GM18868 (cell line): Measurements from ENCODE around the gene NR0B2.
A peak's percentile ranks its signal among the peaks of the same experiment; 100 is the strongest.
"Not testable (repeated sequence)": the region's sequence is repeated elsewhere in the genome, so short reads cannot be mapped to it uniquely, and the experiment has no call there.

Experiments
- ATAC-seq: cut with Tn5 transposase; IDR thresholded peaks from one replicate; pipeline ENCODE4 v1.9.1; 2021; ENCODE audit warnings: mild to moderate bottlenecking, moderate library complexity; ENCODE audit not compliant: unreplicated experiment

Gene NR0B2

DNA sequence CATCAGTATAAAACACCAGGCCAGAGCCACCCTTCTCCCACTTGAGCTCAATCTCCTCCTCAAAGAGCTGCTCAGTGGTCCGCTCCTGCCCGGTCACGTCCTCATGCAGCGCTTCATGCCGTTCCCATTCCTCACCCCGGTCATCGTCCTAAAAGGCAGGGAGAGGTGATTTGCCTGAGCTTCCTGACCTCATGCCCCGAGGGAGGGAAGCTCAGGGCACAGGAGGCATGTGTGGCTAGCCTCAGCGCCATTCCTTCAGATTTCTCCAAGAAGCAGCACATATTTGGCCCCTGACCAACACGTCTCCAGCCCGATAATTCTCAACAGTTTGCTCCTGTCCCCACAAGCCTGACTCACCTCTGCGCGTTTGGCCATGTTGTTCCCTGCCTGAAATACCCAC lies 19.5 kb downstream of the NR0B2 start:
- no peak for ATAC-seq

DNA sequence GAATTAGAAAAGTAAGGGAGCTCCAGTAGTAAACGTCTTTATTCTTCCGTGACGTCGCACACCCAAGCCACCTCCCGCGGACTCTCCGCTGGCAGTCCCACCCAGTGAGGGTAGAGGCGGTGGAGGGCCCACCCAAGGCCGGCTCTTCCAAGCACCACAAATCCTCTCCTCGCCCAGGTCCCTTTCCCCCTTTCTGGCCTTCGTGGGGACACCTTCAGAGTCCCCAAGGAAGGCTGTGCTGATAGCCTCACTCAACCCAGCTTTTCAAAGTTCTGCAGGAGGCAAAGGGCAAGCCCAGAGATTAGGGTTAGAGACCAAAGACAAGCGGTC lies 23.3 kb downstream of the NR0B2 start:
- peak; percentile 23 for ATAC-seq

DNA sequence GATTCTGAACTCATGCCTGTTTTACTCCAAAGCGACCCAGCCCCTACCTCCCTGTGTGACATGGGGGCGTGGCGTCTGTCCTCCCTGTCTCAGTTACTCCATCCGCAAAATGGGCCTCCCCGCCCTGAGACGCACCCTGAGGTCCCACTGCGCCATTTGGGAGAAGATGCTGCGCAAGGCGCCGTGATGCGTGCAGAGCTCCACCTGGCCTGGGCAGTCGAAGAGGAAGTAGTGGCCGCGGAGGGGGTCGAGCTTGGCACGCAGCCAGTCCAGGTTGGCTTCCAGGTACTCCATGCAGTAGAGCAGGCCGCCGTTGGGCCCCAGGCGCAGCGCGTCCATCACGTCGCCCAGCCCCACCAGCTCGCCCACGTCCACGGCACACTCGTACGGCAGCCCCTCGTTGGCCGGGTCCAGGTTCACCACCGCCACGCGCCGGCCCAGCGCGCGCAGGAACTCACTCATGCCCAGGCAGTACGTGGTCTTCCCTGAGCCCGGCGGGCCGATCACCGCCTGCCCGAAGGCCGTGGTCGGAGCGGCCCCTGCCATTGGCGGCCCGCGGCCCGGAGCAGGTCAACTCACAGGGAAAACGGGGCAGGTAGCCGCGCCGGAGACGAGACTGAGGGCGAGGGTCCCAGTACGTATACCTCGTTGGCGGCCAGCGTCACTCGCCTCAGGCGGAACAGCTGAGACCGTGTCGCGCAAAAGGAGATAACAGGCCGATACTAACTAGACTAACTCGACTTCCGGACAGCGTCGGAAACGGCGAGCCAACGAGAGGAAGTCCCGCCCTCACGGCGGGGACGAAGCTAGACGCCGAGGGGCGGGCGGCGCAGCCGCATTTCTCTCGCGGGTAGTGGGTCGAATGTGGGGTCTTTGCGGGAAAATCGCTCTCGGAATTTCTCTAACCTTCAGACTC lies 24.0 kb downstream of the NR0B2 start, which contains the start of gene GPN2:
Gene GPN2 (minus strand): TSS at position 733 of the 916 bp plus-strand sequence. CDS start 187 bp downstream, at position 546.
- ATAC-seq, result peak; percentile 88

DNA sequence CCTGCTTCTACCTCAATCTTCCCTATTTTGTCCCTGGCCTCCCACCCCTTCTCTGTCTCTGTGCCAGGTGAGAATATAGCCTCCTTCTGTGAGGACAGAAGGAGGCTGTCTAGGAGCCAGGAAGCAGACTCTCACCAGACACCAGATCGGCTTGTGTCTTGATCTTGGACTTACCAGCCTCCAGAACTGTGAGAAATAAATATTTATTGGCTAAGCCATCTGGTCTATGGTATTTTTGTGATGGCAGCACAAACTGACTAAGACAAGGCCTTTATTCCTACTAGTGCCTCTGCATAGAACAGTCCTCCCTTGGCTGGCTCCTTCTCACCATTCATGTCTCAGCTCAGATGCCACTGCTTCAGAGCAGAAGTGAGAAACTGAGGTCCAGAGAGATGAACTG lies 25.5 kb downstream of the NR0B2 start:
- no peak for ATAC-seq

DNA sequence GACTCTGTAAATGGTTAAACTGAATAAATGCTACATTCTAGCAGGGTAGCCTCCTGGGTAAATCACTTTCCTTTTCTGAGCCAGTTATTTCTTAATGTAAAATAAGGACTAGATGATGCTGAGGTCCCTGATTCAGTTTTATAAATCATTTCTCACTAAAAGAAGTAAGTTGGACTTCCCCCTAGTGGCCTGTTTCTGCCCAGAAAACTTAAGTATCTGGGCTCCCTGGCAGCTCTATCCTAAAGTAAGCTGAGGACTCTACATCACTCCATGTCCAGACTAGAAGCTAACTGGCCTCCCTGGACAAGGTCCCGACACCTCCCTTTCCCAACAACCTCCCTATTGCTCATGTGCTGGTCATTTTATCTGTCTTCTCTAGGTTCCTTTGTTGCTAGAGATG lies 26.6 kb downstream of the NR0B2 start:
- ATAC-seq, result no peak

DNA sequence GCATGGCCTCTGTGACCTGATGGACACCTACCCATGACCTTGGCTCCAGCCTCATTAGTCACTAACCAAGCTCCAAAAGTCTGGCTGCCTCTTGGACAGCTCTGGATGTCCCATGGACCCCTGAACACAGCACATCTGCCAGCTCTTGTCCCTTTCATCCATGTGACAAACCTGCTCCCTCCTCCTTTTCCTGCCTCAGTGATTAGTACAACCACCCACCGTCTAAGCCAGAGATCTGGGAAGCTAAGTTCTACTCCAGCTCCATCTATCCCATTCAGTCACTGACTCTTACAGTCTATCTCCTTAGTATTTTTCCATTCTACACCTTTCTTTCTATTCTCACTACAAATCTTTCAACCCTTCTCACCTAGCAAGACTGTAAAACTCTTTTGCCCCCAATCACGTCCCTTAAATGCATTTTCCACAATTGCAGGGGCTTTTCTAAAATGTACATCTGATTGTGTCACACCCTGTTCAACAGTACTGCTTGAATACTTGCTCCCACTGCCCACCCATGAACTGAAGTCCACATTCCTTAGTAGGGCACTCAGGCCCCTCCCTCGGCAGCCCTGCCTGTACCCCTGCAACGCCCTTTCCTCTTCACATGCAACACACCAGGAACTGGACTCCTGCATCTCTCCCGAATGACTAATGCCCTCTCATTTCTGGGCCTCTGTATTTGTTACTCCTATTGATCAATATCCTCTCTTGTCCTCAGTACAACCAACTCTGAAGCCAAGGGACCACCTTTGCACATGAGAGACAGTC lies 30.9 kb downstream of the NR0B2 start:
- no peak for ATAC-seq

DNA sequence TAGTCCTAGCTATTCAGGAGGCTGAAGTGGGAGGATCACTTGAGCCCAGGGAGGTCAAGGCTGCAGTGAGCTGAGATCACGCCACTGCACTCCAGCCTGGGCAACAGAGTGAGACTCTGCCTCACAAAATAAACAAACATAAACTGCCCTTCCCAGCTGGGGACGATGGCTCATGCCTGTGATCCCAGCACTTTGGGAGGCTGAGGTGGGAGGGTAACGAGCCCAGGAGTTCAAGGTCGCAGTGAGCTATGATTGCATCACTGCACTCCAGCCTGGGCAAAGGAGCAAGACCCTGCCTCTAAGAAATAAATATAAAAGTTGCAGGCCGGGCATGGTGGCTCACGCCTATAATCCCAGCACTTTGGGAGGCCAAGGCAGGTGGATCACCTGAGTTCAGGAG lies 32.2 kb downstream of the NR0B2 start:
- ATAC-seq, result not testable (repeated sequence)

DNA sequence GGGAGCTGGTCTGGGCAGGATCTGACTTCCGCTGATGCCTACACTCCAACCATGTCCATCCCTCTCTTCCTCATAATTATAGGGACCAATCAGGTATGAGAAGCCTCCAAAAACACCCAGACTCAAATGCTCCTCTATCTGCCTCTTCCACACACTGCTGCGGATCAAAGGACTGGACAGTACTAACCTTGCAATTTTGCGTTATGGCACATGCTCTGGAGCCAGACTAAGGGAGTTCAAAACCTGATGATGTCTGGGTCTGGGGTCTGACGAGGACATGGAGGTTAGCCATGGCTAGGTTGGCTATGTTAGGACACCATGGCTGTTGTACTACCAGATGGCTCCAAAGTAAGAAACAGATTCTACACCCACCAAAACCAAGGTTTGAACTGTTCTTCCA lies 34.0 kb downstream of the NR0B2 start:
- ATAC-seq, result no peak

GRCh38 chr1:26877326-26877725 lies 36.4 kb downstream of the NR0B2 start:
- no peak for ATAC-seq

- ATAC-seq, result no peak
Measured at GRCh38 chr1:26874896-26875295, 38.9 kb downstream of the NR0B2 start.

GRCh38 chr1:26873097-26873496 lies 40.7 kb downstream of the NR0B2 start:
- not testable (repeated sequence) for ATAC-seq

- ATAC-seq, result peak; percentile 88
Measured at GRCh38 chr1:26864610-26865480, 48.9 kb downstream of the NR0B2 start.

GRCh38 chr1:26863685-26864077 lies 50.1 kb downstream of the NR0B2 start:
- ATAC-seq, result no peak

- ATAC-seq, result no peak
Measured at GRCh38 chr1:26862781-26863684, 50.7 kb downstream of the NR0B2 start, which contains the start of gene SFN. Gene SFN, plus strand, starts transcription at chr1:26863149. Its CDS starts 64 bp downstream, at chr1:26863213.

- ATAC-seq, result no peak
Measured at GRCh38 chr1:26861889-26862378, 51.8 kb downstream of the NR0B2 start.
